Panc1 (cell line): ENCODE data around the gene CNTF.

Source experiments
- CTCF ChIP-seq: fragments of 450-650 bp; IDR thresholded peaks from 2 replicates; pipeline ENCODE4 v1.5.1; 2017; ENCODE audit warnings: mild to moderate bottlenecking
- POLR2AphosphoS5 ChIP-seq: IDR thresholded peaks from 2 replicates; pipeline ENCODE4 v1.6.1; 2012; ENCODE audit warnings: mild to moderate bottlenecking, low read depth, low read length, moderate library complexity
- REST ChIP-seq, 2 experiments: IDR thresholded peaks; 2 replicates each; pipeline ENCODE4 v1.6.1; 2011 to 2012; ENCODE audit warnings: low read depth in 2 of 2, control low read depth in 1 of 2, low read length in 1 of 2, mild to moderate bottlenecking in 1 of 2, moderate library complexity in 1 of 2; ENCODE audit not compliant: insufficient read depth in 1 of 2
- SIN3A ChIP-seq: IDR thresholded peaks from 2 replicates; pipeline ENCODE4 v1.6.1; 2012; ENCODE audit warnings: low read depth, mild to moderate bottlenecking, low read length, moderate library complexity, borderline replicate concordance; ENCODE audit not compliant: insufficient read depth
- TCF7L2 ChIP-seq: IDR thresholded peaks from 2 replicates; pipeline ENCODE4 v1.6.1; 2011; ENCODE audit warnings: mild to moderate bottlenecking, low read depth, low read length, inconsistent platforms

DNA sequence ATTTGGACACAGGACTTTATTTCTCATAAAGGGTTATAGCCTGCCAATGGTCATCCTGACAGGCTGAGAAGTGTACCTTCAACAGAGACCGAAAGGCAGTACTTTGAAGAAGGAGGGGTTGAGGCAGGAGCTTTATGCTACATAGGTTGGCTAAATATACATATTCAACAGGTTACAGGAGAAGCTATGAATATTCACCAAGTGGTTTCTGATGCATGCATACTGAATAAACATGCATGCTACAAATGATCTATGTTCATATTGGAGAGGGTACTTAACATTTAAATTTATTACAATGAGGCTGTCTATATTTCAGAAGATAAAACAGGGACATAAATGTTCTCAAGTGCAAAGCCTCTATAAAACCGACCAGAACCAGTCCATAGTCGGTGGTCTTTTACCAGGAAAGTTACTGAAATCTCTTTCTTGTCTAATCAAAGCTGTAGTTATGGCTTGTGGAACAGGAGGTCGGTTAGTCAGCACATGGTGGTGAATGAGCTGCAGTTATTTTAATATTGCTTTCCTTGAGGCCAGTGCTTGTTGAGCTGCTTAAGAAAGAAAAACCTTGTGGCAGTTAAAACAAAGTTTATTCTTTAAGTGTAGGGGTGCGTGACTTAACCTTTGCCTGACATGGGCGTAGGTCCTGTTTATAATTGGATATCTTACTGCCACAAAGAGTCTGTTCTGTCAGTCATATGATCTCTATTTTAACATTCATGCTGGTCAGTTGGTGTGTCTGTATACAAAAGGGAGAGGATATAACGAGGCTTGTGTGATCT lies 19.5 kb downstream of the CNTF start:
- no peak for TF ChIP-seq CTCF
- no peak for TF ChIP-seq REST (IDR thresholded peaks at IDR 0.05; ENCODE audit: insufficient read depth in 1 of 2, low read depth in 2 of 2, low read length in 1 of 2)
- no peak for TF ChIP-seq POLR2AphosphoS5
- no peak for TF ChIP-seq TCF7L2
- no peak for TF ChIP-seq SIN3A
